Measurements from ENCODE around the gene TNS1. TPM values are rescaled to one million over a fixed set of nuclear protein-coding genes. Genes with fewer than 3 reads are reported as not detected.
A peak's percentile ranks its signal among the peaks of the same experiment; 100 is the strongest.

Gene TNS1
- total RNA-seq, 1 donor from 2014 or later, result 25.1 TPM

DNA sequence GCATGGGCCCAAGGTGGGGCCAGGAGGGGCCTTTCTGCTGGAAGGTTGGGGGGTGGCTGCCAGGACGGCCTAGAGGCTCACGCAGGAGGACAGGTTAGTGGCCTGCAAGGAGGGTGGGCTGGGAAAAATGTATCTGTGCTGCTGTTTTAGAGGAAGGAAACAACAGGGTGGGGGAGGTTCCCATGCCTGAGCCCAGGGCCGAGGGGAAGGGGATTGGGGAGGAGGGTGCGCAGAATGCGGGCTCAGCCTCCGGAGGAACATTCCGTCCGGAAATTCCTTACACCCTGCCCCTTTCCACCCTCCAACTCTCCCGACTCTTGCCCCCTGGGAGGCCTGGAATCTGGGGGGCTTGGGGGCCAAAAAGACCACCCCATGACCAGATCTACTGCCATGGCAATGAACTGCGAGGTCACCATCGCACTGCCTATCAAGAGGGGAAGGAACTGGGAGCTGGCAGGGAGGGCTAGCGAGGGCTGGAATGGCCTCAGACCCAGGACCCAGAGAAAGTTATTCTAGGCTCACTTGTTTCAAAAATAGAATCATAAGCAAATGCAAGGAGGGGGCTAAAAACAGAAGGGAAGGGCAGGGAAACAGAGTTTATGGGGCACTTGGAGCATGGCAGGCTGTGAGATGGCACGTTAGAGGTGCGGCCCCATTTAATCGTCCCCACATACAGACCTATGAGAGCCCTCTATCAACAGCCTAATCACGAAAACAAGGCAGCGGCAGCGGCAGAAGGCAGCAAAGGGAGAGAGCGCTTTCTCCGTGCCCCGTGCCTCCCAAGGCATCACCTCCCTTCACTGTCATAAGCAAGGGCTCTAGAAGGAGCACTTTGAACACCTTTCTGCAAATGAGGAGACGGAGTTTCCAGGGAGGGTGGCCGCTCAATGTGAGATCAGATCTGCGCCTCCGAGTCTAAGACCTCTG is 90.4 kb downstream of the TNS1 start:
- no peak for DNase-seq (ENCODE audit: low read depth)
- TF ChIP-seq, protein P1, sequence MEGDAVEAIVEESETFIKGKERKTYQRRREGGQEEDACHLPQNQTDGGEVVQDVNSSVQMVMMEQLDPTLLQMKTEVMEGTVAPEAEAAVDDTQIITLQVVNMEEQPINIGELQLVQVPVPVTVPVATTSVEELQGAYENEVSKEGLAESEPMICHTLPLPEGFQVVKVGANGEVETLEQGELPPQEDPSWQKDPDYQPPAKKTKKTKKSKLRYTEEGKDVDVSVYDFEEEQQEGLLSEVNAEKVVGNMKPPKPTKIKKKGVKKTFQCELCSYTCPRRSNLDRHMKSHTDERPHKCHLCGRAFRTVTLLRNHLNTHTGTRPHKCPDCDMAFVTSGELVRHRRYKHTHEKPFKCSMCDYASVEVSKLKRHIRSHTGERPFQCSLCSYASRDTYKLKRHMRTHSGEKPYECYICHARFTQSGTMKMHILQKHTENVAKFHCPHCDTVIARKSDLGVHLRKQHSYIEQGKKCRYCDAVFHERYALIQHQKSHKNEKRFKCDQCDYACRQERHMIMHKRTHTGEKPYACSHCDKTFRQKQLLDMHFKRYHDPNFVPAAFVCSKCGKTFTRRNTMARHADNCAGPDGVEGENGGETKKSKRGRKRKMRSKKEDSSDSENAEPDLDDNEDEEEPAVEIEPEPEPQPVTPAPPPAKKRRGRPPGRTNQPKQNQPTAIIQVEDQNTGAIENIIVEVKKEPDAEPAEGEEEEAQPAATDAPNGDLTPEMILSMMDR (conservative IDR thresholded peaks at IDR 0.05; ENCODE audit: low read depth, low read length), result no peak
- H3K4me3 ChIP-seq (ENCODE audit: low read depth, low read length), result no peak overlapping the region

DNA sequence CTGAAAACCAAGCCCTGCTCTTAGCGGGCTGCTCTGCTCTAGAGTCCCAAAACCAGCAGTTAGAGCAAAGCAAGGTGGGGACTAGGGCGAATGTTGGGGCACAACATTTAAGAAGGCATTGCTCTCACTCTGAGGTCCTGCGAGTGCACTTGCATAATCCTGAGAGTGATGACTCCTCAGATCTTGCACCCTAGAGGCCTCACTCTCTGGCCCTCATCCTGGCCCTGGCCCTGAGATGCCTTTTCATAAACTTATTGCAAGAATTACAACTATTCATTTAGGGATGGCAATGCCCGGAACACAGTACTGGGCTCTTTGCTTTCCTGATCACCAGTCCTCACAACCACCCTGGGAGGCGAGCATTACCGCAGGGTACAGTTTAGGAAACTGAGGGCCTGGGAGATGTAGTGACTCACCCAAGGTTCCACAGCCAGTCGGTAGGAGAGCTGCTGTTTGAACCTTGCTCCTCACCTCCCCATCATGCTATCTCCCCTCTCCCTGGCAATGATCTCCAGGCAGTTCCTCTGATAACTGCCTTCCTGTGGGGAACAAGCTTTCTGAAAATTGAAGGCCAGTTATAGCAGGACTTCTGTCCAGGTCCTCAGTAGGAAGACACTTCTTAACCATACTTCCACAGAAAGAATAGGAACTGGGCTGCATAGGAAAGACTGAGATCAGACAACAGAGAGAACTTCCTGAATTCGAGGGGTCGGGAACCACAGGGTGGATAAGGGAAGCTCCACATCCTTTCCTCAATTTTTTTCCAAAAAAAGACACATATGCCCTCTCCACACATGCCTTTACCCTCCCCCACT is 91.3 kb downstream of the TNS1 start:
- DNase-seq (ENCODE audit: low read depth), result no peak
- TF ChIP-seq, protein P1 (conservative IDR thresholded peaks at IDR 0.05; ENCODE audit: low read depth, low read length), result no peak
- no peak overlapping the region for H3K4me3 ChIP-seq (ENCODE audit: low read depth, low read length)

DNA sequence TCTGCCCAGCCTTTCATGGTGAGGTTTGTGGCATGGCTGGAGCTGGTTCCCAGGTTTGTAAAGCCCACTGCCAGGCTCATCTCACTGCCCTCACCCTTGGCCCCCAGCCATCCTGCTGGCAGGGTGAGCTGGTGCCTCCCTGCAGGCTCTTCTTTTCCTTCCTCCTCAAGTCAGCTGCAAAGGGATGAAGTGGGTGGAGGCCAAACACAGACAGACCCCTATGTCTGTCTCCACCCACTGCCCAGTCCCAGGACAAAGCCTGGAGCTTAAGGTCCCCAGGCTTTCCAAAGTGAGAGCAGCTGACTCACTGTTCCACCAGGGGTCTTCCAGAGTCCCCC is 92.0 kb downstream of the TNS1 start:
- H3K4me3 ChIP-seq (ENCODE audit: low read depth, low read length), result no peak overlapping the region
- TF ChIP-seq, protein P1 (conservative IDR thresholded peaks at IDR 0.05; ENCODE audit: low read depth, low read length), result no peak
- DNase-seq (ENCODE audit: low read depth), result no peak

DNA sequence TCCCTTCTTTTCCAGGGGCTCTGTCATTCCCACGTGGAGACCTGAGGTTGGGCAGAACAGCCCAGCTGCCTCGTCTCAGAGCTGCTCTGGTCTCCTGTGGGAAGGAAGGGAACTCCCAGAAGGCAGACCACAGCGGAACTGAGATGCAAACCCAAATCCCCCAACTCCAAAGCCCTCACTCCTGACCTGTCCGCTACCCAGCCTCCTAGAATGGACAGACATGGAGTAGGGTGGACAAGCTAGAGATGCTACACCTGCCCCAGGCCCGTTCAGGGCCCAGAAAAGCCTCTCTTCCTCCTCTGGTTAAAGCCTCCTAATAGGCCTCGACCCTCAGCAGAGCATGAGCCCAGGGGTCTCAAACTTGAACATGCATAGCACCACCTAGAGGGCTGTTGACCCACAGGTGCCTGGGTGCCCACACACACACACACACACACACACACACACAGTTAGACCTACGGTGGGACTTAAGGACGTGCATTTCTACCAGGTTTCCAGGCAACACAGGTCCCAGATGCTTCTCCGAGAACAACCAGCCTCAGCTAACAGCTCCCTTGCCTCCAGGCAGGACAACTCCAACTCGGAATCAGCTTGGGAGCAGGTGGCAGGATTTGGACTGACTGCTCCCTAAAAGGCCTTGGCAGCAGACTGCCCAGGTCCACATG is 93.5 kb downstream of the TNS1 start:
- H3K4me3 ChIP-seq (ENCODE audit: low read depth, low read length), result no peak overlapping the region
- DNase-seq (ENCODE audit: low read depth), result no peak
- TF ChIP-seq, protein P1 (conservative IDR thresholded peaks at IDR 0.05; ENCODE audit: low read depth, low read length), result peak; percentile 16

DNA sequence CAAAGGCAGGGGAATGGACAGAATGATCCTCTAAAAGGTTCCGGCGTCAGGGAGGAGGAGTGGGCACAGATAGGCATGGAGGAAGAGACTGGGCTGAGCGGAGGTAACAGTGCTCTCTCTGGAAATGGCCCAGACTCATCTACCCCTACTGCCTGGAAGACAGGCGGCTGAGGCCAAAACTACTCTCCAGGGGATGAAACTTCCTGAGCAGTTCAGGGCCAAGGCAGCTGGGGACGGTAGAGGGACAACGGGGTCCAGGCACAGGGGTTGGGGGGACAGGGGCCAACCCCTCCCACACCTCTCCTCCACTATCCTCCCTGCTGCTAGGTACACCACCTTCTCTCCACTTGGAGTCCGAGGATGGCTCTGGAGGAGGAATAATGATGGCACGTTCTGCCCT is 94.3 kb downstream of the TNS1 start:
- H3K4me3 ChIP-seq (ENCODE audit: low read depth, low read length), result no peak overlapping the region
- DNase-seq (ENCODE audit: low read depth), result no peak
- TF ChIP-seq, protein P1 (conservative IDR thresholded peaks at IDR 0.05; ENCODE audit: low read depth, low read length), result no peak

DNA sequence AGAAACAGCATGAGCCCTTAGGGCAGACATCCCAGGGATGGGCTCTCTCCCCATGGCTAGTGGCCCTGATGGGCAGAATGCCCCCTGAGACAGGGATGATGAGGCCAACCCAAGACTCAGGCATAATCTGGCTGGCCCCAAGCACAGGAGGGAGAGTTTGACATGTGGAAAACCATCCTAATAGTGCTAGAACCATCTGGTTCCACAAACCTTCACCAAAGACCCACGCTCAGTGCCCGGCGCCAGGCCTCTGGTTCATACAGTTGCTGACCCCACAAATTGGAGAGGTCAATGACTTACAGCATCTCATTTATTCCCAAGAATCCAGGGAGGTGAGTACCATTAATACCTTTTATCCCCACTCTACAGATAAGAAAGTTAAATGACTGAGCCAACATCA is 95.5 kb downstream of the TNS1 start:
- DNase-seq (ENCODE audit: low read depth), result no peak
- H3K4me3 ChIP-seq (ENCODE audit: low read depth, low read length), result no peak overlapping the region
- TF ChIP-seq, protein P1 (conservative IDR thresholded peaks at IDR 0.05; ENCODE audit: low read depth, low read length), result no peak

Data from epithelial cell of proximal tubule (primary cell).